Neural progenitor cell (in vitro differentiated cells): Measurements from ENCODE around the gene ZNF716.

Experiments
- EZH2 ChIP-seq: fragments of 200-600 bp; sonication (generic); IDR thresholded peaks from 2 replicates; pipeline ENCODE4 v1.6.1; 2017; ENCODE audit warnings: antibody characterized with exemption, mild to moderate bottlenecking, moderate library complexity
- EZH2phosphoT487 ChIP-seq: fragments of 200-600 bp; sonication (generic); IDR thresholded peaks from 2 replicates; pipeline ENCODE4 v1.6.1; 2017; ENCODE audit warnings: antibody characterized with exemption
- TF ChIP-seq, protein P1 (sequence below): fragments of 200-600 bp; sonication (generic); IDR thresholded peaks from 2 replicates; pipeline ENCODE4 v1.5.1; 2017; ENCODE audit warnings: antibody characterized with exemption, mild to moderate bottlenecking

DNA sequence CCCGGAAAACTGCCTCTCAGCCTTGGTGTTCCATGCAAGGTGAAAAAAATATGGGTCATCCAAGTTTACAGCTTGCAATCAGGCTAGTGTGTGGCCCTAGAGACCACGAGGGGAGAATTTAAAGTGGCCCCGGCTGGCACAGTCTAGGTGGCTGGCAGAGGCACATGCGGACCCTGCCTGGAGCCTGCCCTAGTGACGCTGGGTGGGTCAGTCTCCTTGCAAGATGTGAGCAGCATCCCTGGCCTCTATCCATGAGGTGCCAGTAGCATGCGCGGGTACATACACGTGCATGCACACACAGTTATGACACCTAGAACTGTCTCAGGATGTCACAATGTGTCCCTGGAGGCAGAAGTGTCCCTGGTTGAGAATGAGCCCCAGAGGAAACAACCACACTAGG, 22.4 kb upstream of the ZNF716 start:
- TF ChIP-seq, protein P1, sequence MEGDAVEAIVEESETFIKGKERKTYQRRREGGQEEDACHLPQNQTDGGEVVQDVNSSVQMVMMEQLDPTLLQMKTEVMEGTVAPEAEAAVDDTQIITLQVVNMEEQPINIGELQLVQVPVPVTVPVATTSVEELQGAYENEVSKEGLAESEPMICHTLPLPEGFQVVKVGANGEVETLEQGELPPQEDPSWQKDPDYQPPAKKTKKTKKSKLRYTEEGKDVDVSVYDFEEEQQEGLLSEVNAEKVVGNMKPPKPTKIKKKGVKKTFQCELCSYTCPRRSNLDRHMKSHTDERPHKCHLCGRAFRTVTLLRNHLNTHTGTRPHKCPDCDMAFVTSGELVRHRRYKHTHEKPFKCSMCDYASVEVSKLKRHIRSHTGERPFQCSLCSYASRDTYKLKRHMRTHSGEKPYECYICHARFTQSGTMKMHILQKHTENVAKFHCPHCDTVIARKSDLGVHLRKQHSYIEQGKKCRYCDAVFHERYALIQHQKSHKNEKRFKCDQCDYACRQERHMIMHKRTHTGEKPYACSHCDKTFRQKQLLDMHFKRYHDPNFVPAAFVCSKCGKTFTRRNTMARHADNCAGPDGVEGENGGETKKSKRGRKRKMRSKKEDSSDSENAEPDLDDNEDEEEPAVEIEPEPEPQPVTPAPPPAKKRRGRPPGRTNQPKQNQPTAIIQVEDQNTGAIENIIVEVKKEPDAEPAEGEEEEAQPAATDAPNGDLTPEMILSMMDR: no peak
- TF ChIP-seq EZH2: no peak
- no peak for TF ChIP-seq EZH2phosphoT487
